T follicular helper cell (primary cell): Measurements from ENCODE around the gene NAT8L.

Source experiments
- DNase-seq: peaks from one replicate; pipeline ENCODE4 v3.0.0-alpha.2; 2020; ENCODE audit warnings: low read depth

The NAT8L gene

DNA sequence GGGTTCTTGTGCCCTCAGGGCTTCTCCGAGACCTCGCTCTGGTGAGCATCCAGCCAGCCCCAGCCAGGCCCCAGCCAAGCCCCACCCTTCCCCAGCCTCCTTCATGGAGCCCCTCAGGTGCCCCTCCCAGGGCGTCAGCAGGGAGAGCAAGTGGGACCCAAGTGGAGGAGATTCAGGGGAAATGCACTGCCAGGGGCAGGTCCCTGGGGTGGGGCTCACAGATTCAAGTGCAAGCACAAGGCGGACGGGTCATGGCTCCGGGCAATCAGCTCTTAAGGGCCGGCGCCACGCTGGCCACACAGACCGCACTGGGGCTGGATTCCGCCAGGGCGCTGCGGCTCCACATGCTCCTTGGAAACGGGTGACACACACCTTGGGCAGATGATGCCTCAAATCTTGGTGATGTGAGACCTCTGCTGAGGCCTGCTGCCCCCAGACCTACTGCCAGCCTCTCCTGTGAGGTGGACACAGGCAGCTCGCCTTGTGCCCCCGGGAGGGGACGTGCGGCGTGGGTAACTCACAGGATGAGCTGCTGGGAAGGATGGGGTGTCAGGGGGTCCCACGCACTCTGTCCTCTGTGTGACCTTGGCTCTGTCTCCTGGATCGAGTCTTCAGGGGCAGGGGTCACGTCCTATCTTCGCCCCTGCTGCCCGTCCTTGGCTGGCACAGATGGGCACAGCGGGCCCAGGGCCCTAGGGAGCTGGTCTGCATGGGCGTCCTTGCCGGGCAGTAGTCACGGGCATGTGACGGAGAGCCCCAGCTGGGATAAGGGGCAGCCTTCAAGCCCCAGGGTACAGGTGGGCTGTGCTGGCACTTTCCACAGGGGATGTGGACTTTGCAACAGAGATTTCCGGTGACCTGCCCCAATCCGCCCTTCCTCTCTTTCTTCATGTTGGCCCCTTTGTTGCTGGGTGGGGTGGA is 17.1 kb downstream of the NAT8L start:
- no peak for DNase-seq

DNA sequence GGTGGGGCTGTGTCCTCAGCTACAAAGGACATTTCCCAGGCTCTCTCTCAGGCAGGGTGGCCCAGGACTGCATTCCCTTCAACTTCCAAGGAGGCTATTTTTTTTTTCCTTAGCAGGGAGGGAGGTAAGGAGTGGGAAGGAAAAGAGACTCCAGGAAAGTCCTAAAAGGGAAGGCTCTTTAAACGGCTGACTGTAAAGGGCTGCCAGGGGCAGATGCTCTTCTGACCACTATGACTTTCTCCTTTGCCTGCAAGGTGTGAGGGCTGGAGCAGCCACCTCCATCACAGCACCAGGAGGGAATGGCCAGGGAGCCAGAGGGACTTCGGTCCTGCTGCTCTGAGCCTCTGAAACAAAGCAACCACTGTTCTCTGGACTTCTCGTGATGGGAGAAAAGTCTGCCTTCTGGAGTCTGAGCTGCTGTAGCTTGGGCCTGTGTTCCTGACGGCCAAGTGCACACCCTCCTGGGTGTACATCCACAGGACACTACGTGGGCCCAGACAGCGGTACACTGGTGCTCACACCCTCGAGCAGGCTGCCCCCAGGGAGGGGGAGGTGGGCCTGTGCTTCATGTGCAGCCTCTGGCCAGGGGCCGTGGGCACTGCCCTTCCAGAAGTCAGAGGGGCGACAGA is 17.9 kb downstream of the NAT8L start:
- DNase-seq: no peak

DNA sequence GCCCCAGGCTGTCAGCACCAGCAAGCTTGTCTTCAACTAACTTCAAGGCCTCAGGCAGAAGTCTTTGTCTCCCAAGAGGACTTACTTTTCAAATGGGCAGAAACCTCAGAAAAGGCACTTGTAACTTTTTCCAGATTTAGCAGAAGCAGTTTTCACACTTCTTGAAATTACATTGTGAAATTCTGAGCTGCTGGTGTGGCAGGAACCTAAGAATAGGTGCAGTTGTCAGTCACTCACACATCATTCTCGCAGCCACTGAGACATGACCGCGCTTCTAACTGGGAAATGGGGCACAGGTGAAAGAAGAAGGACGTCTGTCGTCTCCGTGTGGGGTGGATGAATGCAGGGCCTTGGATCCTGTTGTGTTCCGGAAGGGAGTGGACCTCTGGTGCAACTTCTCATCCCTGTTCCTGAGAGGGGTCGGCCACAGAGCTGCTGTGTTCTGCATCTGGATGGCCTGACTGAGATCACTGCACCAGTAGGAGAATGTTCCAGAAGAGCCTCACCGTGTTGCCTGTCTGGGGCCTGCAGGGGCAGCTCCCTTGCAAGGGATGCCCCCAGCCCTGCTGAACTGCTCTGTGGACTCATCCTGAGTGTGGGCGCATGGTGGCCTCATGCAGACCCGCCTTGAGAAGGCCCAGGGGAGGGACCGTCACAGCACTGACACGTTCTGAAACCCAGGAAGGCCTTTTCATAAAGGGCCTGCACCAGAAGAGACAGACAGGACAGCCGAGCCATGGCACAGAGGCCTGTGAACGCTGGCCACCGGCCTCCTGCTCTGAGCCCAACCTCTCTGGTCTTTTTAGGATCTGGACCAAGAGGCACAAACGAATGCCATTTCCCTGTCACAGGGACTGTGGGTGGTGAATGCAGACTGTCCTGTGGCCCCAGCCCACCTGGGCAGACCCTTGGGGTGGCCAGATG is 18.7 kb downstream of the NAT8L start:
- DNase-seq: no peak

DNA sequence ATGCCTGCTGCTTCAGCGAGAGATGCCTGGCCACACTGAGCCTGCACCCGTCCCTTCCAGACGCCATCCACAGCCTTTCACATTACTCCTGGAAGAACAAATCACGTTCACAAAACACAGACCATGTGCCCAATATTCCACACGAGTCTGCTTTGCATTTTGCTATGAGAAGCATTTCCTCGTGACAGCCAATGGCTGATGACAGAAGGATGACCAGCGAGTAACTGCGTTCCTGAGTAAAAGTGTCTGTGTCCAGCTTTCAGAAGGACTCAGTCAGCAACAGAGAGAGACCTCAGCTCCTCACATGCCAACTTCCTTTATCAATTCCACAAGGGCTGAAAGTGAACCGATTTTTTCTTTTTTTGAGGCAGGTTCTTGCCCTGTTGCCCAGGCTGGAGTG is 19.5 kb downstream of the NAT8L start:
- no peak for DNase-seq

DNA sequence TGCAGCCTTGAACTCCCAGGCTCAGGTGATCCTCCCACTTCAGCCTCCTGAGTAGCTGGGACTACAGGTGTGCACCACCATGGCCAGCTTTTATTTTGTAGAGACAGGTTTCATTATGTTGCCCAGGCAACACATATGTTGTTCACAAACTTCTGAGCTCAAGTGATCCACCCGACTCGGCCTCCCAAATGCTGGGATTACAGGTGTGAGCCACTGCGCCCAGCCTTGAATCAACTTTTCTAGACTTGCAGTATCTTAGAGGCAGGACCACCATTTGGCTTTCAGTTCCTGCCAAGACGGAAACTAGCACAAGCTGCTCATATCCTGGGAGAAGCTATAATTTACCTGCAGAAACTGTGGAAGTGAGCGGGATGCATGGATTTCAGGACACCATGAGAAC is 19.9 kb downstream of the NAT8L start:
- DNase-seq: no peak

DNA sequence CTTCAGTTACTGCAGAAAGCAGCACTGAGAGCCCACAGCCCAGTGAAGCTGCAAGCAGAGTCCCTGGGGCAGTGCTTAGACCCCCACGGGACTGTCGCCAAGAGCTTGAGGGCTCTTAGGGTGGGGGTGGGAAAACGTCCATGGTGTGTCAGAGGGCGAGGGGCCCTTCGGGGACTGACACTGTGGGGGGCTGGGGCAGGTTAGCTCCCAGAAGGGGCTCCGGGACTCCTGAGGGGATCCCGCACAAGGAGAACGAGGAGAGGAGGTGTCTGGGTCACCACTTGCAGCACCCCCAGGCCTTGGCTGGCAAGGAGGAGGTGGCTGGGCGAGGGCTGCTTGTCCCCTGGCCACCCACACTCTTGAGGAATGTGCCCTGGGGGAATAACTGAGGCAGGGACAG is 20.8 kb downstream of the NAT8L start:
- no peak for DNase-seq

DNA sequence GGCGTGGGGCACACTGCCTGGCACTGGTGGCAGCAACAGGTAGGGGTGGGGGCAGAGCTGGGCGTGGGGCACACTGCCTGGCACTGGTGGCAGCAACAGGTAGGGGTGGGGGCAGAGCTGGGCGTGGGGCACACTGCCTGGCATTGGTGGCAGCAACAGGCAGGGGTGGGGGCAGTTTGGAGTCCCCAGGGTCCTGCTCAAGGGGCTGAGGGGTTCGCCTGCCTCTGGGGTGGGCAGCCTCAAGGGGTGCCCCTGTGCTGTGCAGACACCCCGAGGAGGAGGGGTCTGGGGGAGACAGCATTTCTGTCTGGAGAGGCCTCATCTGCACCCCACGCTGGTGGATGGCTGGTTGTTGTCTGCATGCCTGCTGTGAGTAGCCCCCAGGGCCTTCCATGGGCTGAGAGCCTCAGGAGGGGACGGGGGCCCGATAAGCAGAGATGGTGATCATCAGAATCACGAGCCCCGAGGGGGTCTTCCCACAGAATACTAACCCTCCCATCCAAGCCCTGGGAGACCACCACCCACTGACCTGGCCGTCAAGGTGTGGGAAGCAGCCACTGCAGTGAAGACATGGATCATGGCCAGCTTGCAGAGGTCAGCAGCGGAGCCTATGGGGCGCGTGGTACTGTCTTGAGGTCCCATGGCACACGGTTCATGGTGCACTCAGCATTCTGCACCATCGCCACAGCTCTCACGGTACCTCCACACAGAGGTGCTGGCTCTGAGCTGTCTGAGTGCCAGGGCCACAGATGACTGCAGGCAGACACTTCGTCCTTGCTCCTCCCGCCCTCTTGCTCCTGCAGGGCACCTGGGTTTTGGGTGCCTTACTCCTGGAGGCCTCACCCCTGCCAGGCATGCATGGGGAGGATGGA is 21.5 kb downstream of the NAT8L start:
- DNase-seq: no peak

DNA sequence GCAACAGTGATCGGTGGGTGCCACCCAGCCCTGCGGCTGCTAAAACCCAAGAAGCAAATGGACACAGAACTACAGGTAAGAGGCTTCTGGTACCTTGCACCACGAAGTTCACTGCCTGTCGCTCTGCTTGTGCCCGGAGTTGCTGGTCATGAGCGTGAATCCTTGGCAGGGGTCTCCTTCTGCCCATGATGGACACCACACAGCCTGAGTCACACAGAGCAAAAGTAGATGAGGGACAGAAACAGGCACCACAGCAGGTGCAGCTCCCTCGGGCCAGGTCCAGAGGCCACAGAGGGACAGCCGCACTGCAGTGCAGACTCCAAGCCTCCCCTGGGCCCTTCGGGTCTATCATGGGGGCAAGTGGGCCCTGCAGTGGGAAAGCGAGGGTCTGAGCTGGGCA is 22.4 kb downstream of the NAT8L start:
- no peak for DNase-seq

DNA sequence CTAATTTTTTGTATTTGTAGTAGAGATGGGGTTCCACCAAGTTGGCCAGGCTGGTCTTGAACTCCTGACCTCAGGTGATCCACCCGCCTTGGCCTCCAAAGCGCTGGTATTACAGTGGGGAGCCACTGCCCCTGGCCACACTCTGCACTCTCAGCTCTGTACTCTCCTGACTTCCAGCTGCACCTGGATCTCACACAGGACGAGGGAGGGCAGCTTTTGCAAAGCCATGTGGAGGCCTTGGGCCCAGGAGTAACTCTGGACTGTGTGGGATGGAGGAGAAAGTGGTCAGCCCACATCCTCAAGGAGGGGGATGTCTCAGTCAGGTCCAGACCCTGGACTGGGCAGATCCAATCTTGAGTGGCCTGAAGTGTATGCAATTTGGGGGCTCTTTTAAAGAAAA is 23.0 kb downstream of the NAT8L start:
- no peak for DNase-seq

DNA sequence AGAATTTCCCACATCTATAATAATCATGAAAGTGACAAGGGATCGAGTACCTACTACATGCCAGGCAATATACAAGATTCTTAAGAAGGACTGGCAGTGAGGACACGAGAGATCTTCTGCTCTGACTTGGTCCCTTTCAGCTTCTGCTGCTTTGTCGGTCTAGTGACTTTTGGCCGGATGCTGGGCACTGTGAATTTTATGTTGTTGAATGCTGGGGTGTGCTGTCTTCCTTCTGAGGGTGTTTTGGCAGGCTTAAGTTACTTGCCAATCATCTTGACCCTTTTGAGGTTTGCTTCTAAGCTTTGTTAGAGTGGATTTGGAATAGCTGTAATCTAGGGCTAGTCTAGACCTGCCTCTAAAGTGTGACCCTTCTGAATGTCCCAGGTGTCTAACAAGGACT is 23.5 kb downstream of the NAT8L start:
- DNase-seq: no peak

DNA sequence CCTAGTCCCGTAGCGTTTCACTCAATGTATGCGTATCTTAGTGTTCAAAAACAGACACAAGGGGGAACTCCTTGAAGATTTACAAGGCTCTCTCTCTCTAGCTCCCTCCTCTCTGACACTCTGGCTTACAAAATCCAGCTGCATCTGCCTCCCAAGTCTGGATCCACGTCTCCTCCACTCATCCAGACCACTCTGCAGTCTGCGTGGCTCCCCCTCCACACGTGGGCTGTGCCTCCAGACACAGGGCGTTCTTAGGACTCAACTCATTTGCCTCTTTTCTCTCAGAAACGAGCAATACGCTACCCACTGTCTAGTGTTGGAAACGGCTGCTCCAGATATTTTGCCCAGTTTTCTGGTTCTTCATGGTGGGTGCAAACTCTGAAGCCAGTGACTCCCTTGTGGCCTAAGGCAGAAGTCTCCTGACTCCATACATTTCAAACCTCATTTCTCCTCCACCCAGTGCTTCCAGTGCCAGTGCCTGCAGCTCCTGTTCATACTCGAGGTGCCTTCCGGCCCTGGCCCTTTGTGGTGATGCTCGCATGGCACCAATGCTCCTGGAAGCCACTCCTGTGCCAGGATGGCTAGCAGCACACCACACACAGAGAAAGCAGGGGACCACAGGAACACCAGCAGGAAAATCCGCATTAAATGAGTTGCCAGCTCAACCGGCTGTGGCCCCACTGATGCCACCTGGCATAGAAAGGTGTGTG is 24.1 kb downstream of the NAT8L start:
- DNase-seq: no peak

DNA sequence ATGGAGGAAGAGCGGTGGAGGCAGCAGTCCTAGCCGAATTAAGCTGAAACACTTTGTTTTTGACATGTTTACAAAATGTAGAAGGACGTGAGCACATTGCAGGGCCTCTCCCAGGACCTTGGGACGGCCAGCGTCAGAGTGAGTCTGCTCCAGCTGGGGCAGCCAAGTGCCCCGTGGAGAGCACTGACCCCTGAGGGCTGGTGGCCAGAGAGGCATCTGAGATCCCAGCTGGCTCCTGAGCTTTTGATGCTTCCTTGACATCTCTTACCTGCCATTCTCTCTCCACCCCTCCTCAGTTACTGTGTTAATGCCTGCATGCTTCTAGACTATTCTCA is 24.7 kb downstream of the NAT8L start:
- no peak for DNase-seq

DNA sequence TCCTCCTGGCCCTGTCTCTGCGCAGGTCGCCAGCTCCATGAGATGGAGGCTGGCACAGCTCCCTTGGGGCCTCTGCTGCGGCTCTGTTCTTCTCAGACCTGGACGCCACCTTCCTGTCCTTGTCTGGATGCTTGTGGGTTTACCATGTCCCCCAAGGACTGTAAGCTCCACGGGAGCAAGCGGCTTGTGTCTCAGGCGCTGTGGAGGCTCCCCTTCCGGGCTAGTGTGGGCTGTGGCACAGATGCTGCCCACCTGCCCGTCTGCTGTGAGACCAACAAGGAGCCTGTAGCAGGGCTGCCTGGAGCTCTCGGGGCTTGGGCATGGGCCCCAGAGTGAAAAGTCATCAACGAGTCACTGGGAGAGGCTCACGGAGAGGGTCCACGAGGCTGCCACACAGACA is 25.2 kb downstream of the NAT8L start:
- no peak for DNase-seq

DNA sequence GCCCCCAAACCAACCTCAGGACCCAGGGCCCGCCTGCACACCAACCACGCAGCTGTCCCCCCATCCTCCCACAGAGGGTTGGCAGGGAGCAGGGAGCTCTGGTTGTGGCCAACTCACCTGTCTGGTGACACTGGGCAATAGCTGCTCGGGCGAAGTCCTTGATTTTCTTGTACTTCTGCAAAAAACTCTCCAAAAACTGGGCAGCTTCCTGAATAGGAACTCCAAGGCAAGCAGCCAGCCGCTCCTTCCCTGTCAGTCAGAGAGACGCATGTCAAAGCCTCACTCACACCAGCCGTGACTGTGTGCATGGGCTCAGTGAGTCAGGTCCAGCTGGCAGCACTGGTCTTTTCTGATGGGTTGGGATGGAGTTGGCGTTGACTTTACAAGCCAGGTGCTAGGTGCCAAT is 26.4 kb downstream of the NAT8L start:
- no peak for DNase-seq

DNA sequence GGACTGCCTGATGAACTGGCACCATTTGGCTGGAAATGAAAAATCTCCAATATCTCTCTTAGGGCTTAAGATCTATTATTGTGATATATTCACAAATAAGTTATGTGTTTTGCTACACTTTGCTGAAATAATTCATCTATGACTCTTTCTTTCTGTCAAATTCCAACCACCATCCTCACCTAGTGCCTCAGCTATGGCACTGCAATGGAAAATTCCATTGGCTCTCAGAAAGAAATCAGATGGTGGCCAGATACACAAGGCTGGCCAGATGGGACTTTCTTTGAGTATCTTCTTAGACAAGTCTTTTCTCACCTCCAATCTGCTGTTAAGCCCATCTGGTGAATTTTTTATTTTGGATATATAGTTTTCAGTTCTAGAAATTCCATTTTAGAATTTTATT is 28.0 kb downstream of the NAT8L start:
- no peak for DNase-seq

DNA sequence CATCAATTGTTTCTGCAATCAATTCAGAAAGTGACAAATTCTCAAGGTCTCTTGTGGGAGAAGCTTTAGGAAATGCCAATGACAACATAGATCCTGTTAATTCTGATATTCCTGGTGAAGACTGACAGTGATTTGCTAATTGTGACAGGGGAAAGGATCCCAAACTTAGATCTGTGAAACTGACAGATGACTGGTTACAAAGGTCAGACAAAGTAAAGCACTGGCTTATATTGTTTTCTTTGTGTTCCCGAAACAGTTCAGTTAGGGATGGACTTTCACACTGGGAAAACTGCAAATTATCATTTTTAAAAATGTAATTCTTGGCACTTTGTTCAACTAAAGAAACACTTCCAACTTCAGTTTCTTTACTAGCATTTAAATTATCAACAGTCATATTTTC is 30.1 kb downstream of the NAT8L start:
- no peak for DNase-seq

DNA sequence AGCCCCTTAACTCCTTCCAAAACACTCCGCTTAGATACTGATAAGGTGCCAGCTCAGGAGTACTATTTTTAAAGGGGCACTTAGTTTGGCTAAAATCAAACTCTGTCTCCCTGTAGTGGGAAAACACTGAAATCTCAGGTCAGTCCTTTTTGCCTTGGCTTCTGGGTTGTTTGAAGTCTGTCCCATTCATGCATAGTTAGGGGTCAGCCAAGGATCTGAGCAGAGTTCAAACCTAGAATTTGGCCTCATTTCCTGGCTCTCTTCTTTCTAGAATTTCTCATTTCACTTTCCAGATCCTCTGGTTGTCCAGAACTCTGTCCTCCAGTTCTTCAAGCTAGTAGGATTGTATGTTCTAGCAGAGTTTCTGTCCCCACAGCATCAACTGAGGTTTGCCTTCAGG is 31.5 kb downstream of the NAT8L start:
- DNase-seq: no peak

DNA sequence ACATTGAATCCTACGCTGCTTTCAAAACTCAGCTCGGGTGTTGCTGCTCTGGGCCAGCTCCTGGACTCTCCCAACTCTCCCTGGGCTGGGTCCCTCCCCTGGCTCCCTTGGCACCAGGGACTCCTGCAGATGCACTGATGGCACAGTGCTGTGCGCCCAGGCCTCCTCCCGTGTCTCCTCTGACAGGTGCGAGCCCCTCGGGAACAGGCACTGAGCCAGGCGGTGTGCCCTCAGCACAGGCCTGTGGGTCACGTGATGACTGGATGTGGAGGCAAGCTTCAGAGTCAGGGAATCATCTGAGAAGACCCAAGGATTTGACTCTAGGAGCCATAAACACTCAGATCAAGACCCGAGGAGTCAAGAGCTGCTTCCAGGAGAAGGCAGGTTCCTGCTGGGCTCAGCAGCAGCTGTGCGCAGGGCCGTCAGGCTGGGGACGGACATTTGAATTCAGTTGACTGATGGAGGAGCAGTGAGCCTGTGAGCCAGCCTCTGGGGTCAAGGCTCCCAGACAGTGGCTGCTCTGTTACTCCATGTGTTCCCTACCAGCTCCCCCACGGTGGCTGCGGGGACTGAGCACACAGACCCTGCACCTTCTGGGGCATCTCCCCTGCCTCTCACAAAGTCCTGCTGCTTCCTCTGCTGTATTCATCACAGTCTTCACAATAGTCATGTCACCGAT is 33.0 kb downstream of the NAT8L start:
- no peak for DNase-seq

DNA sequence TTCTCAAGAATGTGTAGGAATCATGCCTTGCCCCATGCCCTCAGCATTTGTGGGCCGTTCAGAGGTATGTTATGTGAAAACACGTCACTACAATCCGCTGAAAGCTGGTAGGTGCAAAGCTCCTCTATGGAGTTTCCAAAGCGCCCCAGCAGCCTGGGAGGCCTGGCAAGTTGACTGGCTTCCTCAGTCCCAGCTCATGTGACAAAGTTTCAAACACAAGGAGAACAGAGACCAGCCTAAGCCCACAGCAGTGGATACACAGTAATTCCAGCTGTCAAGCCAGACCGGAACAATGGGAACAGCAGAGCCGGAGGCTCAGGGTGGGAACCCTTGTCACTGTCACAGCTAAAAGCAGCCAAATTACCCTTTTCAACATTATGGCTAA is 33.5 kb downstream of the NAT8L start:
- DNase-seq: no peak

DNA sequence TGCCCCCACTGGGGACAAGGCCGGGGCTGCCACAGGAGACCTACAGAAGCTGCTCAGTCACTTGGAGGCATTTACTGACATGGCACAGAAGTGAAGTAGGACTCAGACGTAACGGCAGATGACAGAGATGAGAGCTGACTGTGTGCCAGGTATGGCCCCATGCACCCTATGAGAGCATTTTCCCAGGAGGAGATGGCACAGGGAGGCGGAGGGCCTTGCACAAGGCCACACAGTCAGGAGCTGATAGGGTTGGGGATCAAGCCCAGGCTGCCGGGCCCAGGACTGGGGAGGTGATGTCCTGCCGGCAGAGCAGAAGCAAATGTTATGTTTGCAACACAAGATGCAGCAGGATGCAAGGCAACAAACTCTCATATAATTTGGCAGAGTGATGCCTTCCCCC is 34.1 kb downstream of the NAT8L start:
- no peak for DNase-seq

DNA sequence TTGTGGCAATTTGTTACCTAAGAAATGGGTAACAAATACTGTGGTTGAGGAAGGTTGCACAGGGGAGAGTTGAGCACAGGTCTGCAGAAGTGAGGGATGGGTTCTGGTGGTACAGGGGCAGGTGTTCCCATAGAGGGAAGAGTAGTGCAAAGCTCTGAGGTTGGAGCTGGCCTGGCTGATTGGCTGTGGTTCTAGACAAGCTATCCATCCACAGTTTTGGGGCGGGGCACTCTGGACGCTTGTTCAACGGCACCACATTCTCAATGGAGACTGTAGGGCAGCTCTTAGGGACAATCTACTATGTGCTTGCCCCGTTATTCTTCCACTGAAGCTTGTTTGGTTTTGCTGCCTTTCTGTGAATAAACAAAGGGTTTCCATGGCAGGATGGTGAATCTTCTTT is 35.4 kb downstream of the NAT8L start:
- no peak for DNase-seq
